Stomach (tissue), 9 donors: ENCODE measurements around the gene TMEM37. TPM values are rescaled to one million over a fixed set of nuclear protein-coding genes. Genes with fewer than 3 reads are reported as not detected.

Experiments used
- DNase-seq, 2 donors: peaks; one replicate each; pipeline versions ENCODE4 v3.0.0 to v3.0.0-alpha.2; 2013 to 2019
- H3K27ac ChIP-seq, 5 donors: fragments of 200-600 bp in 4 of 5; sonication (generic) in 4 of 5; one replicate each; pipeline ENCODE4 v1.5.1; 2013 to 2019; ENCODE audit warnings: mild to moderate bottlenecking in 1 of 5, moderate library complexity in 1 of 5
- H3K27me3 ChIP-seq, 3 donors: fragments of 200-600 bp; sonication (generic); one replicate each; pipeline ENCODE4 v1.5.1; 2017 to 2019; ENCODE audit warnings: mixed run types in 1 of 3
- H3K36me3 ChIP-seq, 4 donors: fragments of 200-600 bp; sonication (generic); 1 replicate in 3 of 4; 2 replicates in 1 of 4; pipeline ENCODE4 v1.5.1; 2016 to 2019
- H3K4me1 ChIP-seq, 4 donors: fragments of 200-600 bp; sonication (generic); one replicate each; pipeline ENCODE4 v1.5.1; 2016 to 2019
- H3K4me3 ChIP-seq, 4 donors: fragments of 200-600 bp; sonication (generic) in 3 of 4; one replicate each; pipeline ENCODE4 v1.5.1; 2016 to 2019; ENCODE audit warnings: mild to moderate bottlenecking in 1 of 4
- H3K9me3 ChIP-seq, 4 donors: fragments of 200-600 bp; sonication (generic); one replicate each; pipeline ENCODE4 v1.5.1; 2016 to 2019
- EP300 ChIP-seq: sonication (generic); formaldehyde crosslinking; IDR thresholded peaks from one replicate; pipeline ENCODE4 v1.6.1; 2017; ENCODE audit warnings: antibody characterized with exemption
- POLR2A ChIP-seq, 4 donors: fragments of 450-650 bp; IDR thresholded peaks; one replicate each; pipeline ENCODE4 v1.6.1; 2016; ENCODE audit warnings: antibody characterized with exemption in 4 of 4, control low read depth in 2 of 4, mild to moderate bottlenecking in 1 of 4, moderate library complexity in 1 of 4
- POLR2AphosphoS5 ChIP-seq, 3 donors: sonication (generic); formaldehyde crosslinking; IDR thresholded peaks; one replicate each; pipeline ENCODE4 v1.6.1; 2016; ENCODE audit warnings: antibody characterized with exemption in 3 of 3
- WGBS, 5 donors: extraction: QIAGEN DNeasy Blood & Tissue Kit in 3 of 5; methylation state at CpG; one replicate each; pipeline versions ENCODE4 v1.1.5 to v1.1.7; 2013 to 2018; 5-methylcytosine and 5-hydroxymethylcytosine counted together
- intact Hi-C: fragments of 100-400 bp; cut with DNase I; formaldehyde crosslinking; loops from one replicate; pipeline ENCODE4 v1.15.1; 2023; ENCODE audit warnings: low total_unique reads
- polyA plus RNA-seq, 3 donors: library from polyadenylated mRNA; stranded (reverse); fragments of 200-250 nt; gene quantifications; one replicate each; pipeline ENCODE4 v1.2.3, GENCODE V29; 2013
- total RNA-seq, 5 donors: library from RNA; depleted of rRNA; stranded (reverse); fragments of >200 nt; gene quantifications; one replicate each; pipeline versions ENCODE4 v1.1.0 to v1.2.3, GENCODE V29; 2014 to 2016
- TF ChIP-seq, protein P1 (sequence below), 7 experiments: fragments of 450-650 bp in 4 of 7; fragments of 200-600 bp in 3 of 7; sonication (generic) in 3 of 7; IDR thresholded peaks; one replicate each; pipeline ENCODE4 v1.5.1; 2016 to 2019; ENCODE audit warnings: antibody characterized with exemption in 7 of 7, control low read depth in 2 of 7, mild to moderate bottlenecking in 1 of 7
- donor health status: healthy with polysubstance abuse.
- donor health status: Bipolar disorder and iron deficiency.
- donor health status: healthy.

TMEM37 gene
- total and polyA plus RNA-seq, 8 donors = 5.7 to 27.8 (median 15.9) TPM; not detected in 1

DNA sequence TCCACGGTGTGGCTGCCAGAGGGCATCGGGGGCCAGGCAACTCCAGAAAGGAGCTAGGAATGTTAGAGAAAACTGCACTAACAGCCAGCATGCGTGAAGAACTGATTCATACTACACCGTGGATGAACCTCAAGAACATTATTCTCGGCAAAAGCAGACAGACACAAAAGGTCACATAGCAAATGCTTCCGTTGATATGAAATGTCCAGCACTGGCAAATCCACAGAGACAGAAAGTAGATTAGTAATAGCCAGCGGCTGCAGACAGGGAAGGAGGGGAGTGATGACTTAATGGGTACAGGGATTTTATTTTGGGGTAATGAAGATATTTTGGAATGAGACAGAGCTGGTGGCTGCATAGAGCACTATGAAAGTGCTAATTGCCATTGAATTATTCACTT lies 55.2 kb downstream of the TMEM37 start:
- H3K27ac ChIP-seq = peak overlapping the region; percentile 64 to 81 (median 73)
- H3K4me3 ChIP-seq = no peak overlapping the region
- no peaks in the 10 kb centered on the region for H3K27me3 ChIP-seq
- TF ChIP-seq POLR2AphosphoS5 (IDR thresholded peaks at IDR 0.05) (no peak), POLR2A (IDR thresholded peaks at IDR 0.05) (no peak), EP300 (no peak)
- TF ChIP-seq, protein P1, sequence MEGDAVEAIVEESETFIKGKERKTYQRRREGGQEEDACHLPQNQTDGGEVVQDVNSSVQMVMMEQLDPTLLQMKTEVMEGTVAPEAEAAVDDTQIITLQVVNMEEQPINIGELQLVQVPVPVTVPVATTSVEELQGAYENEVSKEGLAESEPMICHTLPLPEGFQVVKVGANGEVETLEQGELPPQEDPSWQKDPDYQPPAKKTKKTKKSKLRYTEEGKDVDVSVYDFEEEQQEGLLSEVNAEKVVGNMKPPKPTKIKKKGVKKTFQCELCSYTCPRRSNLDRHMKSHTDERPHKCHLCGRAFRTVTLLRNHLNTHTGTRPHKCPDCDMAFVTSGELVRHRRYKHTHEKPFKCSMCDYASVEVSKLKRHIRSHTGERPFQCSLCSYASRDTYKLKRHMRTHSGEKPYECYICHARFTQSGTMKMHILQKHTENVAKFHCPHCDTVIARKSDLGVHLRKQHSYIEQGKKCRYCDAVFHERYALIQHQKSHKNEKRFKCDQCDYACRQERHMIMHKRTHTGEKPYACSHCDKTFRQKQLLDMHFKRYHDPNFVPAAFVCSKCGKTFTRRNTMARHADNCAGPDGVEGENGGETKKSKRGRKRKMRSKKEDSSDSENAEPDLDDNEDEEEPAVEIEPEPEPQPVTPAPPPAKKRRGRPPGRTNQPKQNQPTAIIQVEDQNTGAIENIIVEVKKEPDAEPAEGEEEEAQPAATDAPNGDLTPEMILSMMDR (IDR thresholded peaks at IDR 0.05) = no peak
- H3K36me3 ChIP-seq = no peaks in the 10 kb centered on the region
- WGBS, 5 donors = 24 to 41% (median 29%) methylated on average over 6 to 7 of the region's 7 CpGs
- no peaks in the 10 kb centered on the region for H3K9me3 ChIP-seq
- no peak for DNase-seq
- intact Hi-C loops = no loop called here
- peaks cover 46 to 81% (median 65%) of the 10 kb centered on the region in 4 donors for H3K4me1 ChIP-seq

DNA sequence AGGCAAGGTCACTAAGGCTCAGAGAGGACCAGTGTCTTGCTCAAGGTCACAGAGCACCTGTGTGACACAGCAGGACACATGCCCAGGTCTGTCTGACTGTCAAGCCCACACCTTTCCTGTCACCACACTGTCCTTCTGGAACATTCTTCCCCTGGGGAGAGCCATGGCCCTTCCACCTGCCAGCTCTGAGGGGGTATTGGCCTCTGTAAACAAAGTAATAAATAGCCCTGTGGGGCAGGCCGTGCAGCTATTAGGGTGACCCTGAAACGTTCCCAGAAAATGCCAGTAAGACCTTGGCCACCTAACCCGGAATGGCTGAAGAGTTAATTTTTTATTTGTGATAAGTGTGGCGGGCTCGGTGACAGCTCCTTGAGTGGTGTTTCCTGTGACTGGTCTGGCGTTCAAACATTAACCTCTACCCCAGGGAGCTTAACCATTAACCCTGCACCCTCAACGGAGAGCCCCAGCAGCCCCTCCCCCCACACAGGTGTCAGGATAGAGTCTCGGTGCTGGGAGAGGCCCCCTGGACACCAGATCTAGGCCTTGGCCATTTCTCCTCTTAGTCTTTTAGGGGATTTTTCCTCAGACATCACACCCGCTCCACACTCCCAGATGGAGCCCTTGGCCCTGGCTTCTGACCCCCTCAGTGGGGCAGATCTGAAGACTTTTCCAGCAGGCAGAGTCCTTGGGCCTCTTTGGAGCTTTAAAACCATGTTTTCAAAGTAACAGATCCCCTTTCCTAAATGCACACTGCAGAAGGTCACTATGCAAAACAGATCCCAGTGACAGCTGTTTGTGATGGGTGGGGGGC lies 56.0 kb downstream of the TMEM37 start:
- Histone ChIP-seq H3K4me3 (no peak overlapping the region), H3K36me3 (no peaks in the 10 kb centered on the region), H3K27ac (peak overlapping the region; percentile 64 to 79 (median 69)), H3K9me3 (no peaks in the 10 kb centered on the region), H3K4me1 (peaks cover 45 to 81% (median 65%) of the 10 kb centered on the region in 4 donors), H3K27me3 (no peaks in the 10 kb centered on the region)
- DNase-seq = peak; percentile 83 to 93
- 11 to 39% (median 20%) methylated on average over 9 of the region's 9 CpGs for WGBS, 5 donors
- TF ChIP-seq POLR2AphosphoS5 (IDR thresholded peaks at IDR 0.05) (peak in 1 of 3 donors; percentile 26), POLR2A (IDR thresholded peaks at IDR 0.05) (no peak)
- intact Hi-C loops = no loop called here

Other genes with a start within 250 kb of the TMEM37 start
- gene STEAP3, start 208.0 kb upstream of the TMEM37 start, total RNA-seq = 10 to 100 TPM in 3 of 5 donors, 1 to 10 TPM in 2; 5.3 to 56.7 (median 37.4) TPM
- gene STEAP3, start 208.0 kb upstream of the TMEM37 start, polyA plus RNA-seq = 10 to 100 TPM in 2 of 3 donors, 1 to 10 TPM in 1; 2.9 to 12.8 (median 12.5) TPM
- gene C2orf76, start 65.0 kb upstream of the TMEM37 start, total RNA-seq = 10 to 100 TPM in 1 of 5 donors, 1 to 10 TPM in 3, not detected in 1; 6.7 to 15.2 (median 8.3) TPM
- 10 to 100 TPM; 20.3 to 30.9 (median 23.8) TPM for gene C2orf76, start 65.0 kb upstream of the TMEM37 start, polyA plus RNA-seq
- 10 to 100 TPM; 23.2 to 87.6 (median 44.9) TPM for gene DBI, start 64.9 kb upstream of the TMEM37 start, total RNA-seq
- 100 to 1,000 TPM; 448 to 605 (median 546) TPM for gene DBI, start 64.9 kb upstream of the TMEM37 start, polyA plus RNA-seq
- gene SCTR, start 92.6 kb downstream of the TMEM37 start, total RNA-seq = 1 to 10 TPM in 1 of 5 donors, under 1 TPM in 2, not detected in 2; 0.18 to 1.4 (median 0.89) TPM
- gene SCTR, start 92.6 kb downstream of the TMEM37 start, polyA plus RNA-seq = 1 to 10 TPM; 6.7 to 8.6 (median 7.0) TPM
- 10 to 100 TPM in 1 of 5 donors, 1 to 10 TPM in 2, not detected in 2; 1.3 to 15.1 (median 3.1) TPM for gene CFAP221, start 112.6 kb downstream of the TMEM37 start, total RNA-seq
- gene CFAP221, start 112.6 kb downstream of the TMEM37 start, polyA plus RNA-seq = under 1 TPM; 0.31 to 0.80 (median 0.68) TPM
- gene TMEM177, start 247.3 kb downstream of the TMEM37 start, total RNA-seq = 10 to 100 TPM in 1 of 5 donors, 1 to 10 TPM in 3, not detected in 1; 3.9 to 15.2 (median 6.4) TPM
- gene TMEM177, start 247.3 kb downstream of the TMEM37 start, polyA plus RNA-seq = 1 to 10 TPM; 4.4 to 8.1 (median 7.1) TPM